H1 (cell line): Measurements from ENCODE around the gene ATP2B1. TPM values are rescaled to one million over a fixed set of nuclear protein-coding genes. Genes with fewer than 3 reads are reported as not detected.
A peak's percentile ranks its signal among the peaks of the same experiment; 100 is the strongest.

Experiments
- CTCF ChIA-PET: fragments of 300-600 bp; sonication (Branson Sonifier 250); formaldehyde crosslinking; loops from one replicate; lab custom pipeline; 2021; ENCODE audit not compliant: partially characterized antibody; lab: Charles Lee
- POLR2A ChIA-PET: fragments of 300-600 bp; sonication (Branson Sonifier 250); formaldehyde crosslinking; loops from one replicate; lab custom pipeline; 2021; ENCODE audit warnings: inconsistent platforms; ENCODE audit not compliant: partially characterized antibody; lab: Charles Lee
- DNase-seq, 2 experiments: peaks; one replicate each; pipeline versions ENCODE4 v3.0.0 to v3.0.0-alpha.2; 2010 to 2022; ENCODE audit warnings: low spot score in 2 of 2, low read depth in 1 of 2, mixed read lengths in 1 of 2
- FAIRE-seq: peaks from 2 replicates; lab custom pipeline; 2011; peaks lifted over from hg19 to GRCh38; lab: Jason Lieb, UNC
- H2AFZ ChIP-seq: 2 replicates; pipeline ENCODE4 v1.8.1; 2012; ENCODE audit warnings: low read length, inconsistent platforms
- H2AK5ac ChIP-seq: 2 replicates; pipeline ENCODE4 v1.6.1; 2013; ENCODE audit warnings: low read depth, low read length
- H2BK120ac ChIP-seq: replicated peaks from 2 replicates; pipeline ENCODE3; 2013; ENCODE audit warnings: low read depth, low read length, inconsistent platforms
- H2BK12ac ChIP-seq: 2 replicates; pipeline ENCODE4 v1.6.1; 2013; ENCODE audit warnings: low read depth, low read length
- H2BK15ac ChIP-seq: 2 replicates; pipeline ENCODE4 v1.6.1; 2013; ENCODE audit warnings: low read length
- H2BK20ac ChIP-seq: 2 replicates; pipeline ENCODE4 v1.6.1; 2013; ENCODE audit warnings: low read length
- H2BK5ac ChIP-seq: 2 replicates; pipeline ENCODE4 v1.6.1; 2013; ENCODE audit warnings: low read depth, low read length
- H3K14ac ChIP-seq: 2 replicates; pipeline ENCODE4 v1.6.1; 2013; ENCODE audit warnings: inconsistent platforms; ENCODE audit not compliant: insufficient read length
- H3K18ac ChIP-seq: 2 replicates; pipeline ENCODE4 v1.6.1; 2013; ENCODE audit warnings: low read length; ENCODE audit errors: extremely low read depth
- H3K23ac ChIP-seq: 2 replicates; pipeline ENCODE4 v1.6.1; 2013; ENCODE audit warnings: inconsistent platforms; ENCODE audit not compliant: insufficient read length
- H3K23me2 ChIP-seq: 2 replicates; pipeline ENCODE4 v1.6.1; 2013; ENCODE audit warnings: low read depth, low read length
- H3K27ac ChIP-seq: 2 replicates; pipeline ENCODE4 v1.6.1; 2011; ENCODE audit warnings: low read depth, low read length, inconsistent platforms
- H3K27me3 ChIP-seq, 4 experiments: replicated peaks in 1 of 4; 1 replicate in 1 of 4; 2 replicates in 3 of 4; pipeline versions ENCODE4 v1.6.1 to v1.8.1; 2011 to 2013; ENCODE audit warnings: low read length in 3 of 4, mild to moderate bottlenecking in 3 of 4, inconsistent platforms in 2 of 4, mixed read lengths in 2 of 4, moderate library complexity in 1 of 4; ENCODE audit not compliant: control insufficient read depth in 3 of 4, insufficient read depth in 3 of 4; ENCODE audit errors: extremely low read depth in 1 of 4
- H3K36me3 ChIP-seq, 4 experiments: 2 replicates each; pipeline versions ENCODE4 v1.6.1 to v1.8.1; 2011 to 2013; ENCODE audit warnings: mild to moderate bottlenecking in 4 of 4, low read length in 3 of 4, moderate library complexity in 2 of 4, control low read depth in 1 of 4, inconsistent platforms in 1 of 4; ENCODE audit not compliant: insufficient read depth in 4 of 4, control insufficient read depth in 2 of 4
- H3K4ac ChIP-seq: replicated peaks from 2 replicates; pipeline ENCODE3; 2013; ENCODE audit warnings: low read length, low read depth, mixed read lengths, inconsistent platforms; ENCODE audit not compliant: insufficient read length
- H3K4me1 ChIP-seq, 4 experiments: replicated peaks in 1 of 4; 1 replicate in 1 of 4; 2 replicates in 3 of 4; pipeline versions ENCODE4 v1.6.1 to v1.8.1; 2011 to 2013; ENCODE audit warnings: low read length in 3 of 4, inconsistent platforms in 2 of 4, mixed read lengths in 1 of 4; ENCODE audit not compliant: insufficient read depth in 4 of 4, control insufficient read depth in 3 of 4
- H3K4me2 ChIP-seq, 2 experiments: 2 replicates each; pipeline versions ENCODE4 v1.6.1 to v1.8.1; 2011 to 2013; ENCODE audit warnings: low read depth in 2 of 2, low read length in 2 of 2, control low read depth in 1 of 2, inconsistent platforms in 1 of 2, mild to moderate bottlenecking in 1 of 2; ENCODE audit not compliant: insufficient read depth in 1 of 2
- H3K4me3 ChIP-seq, 4 experiments: fragments of 200-600, 300-600 bp in 1 of 4; sonication (generic), shearing (Covaris generic), sonication (Bioruptor Twin) in 1 of 4; 2 replicates each; pipeline versions ENCODE4 v1.5.1 to v1.8.1; 2011 to 2016; ENCODE audit warnings: low read length in 4 of 4, low read depth in 3 of 4, control low read depth in 2 of 4, inconsistent platforms in 2 of 4, mild to moderate bottlenecking in 2 of 4, mixed read lengths in 1 of 4, moderate library complexity in 1 of 4; ENCODE audit not compliant: insufficient read depth in 2 of 4; ENCODE audit errors: extremely low read depth in 1 of 4
- H3K56ac ChIP-seq: replicated peaks from 2 replicates; pipeline ENCODE3; 2013; ENCODE audit warnings: low read depth, mild to moderate bottlenecking, mixed read lengths, low read length, inconsistent platforms; ENCODE audit not compliant: insufficient read length
- H3K79me1 ChIP-seq: 2 replicates; pipeline ENCODE4 v1.6.1; 2013; ENCODE audit warnings: low read depth, low read length, control low read depth
- H3K79me2 ChIP-seq, 2 experiments: 2 replicates each; pipeline versions ENCODE4 v1.6.1 to v1.8.1; 2012 to 2013; ENCODE audit warnings: low read length in 2 of 2, mild to moderate bottlenecking in 2 of 2, inconsistent platforms in 1 of 2; ENCODE audit not compliant: insufficient read depth in 2 of 2, control insufficient read depth in 1 of 2
- H3K9ac ChIP-seq, 4 experiments: replicated peaks in 1 of 4; 1 replicate in 1 of 4; 2 replicates in 3 of 4; pipeline versions ENCODE4 v1.6.1 to v1.8.1; 2011 to 2013; ENCODE audit warnings: low read depth in 3 of 4, low read length in 3 of 4, control low read depth in 2 of 4, mild to moderate bottlenecking in 2 of 4, moderate library complexity in 2 of 4, inconsistent platforms in 1 of 4; ENCODE audit errors: extremely low read depth in 1 of 4
- H3K9me3 ChIP-seq, 2 experiments: 2 replicates each; pipeline versions ENCODE4 v1.6.1 to v1.8.1; 2012 to 2013; ENCODE audit warnings: mild to moderate bottlenecking in 2 of 2, moderate library complexity in 2 of 2, control low read depth in 1 of 2, inconsistent platforms in 1 of 2, low read depth in 1 of 2, low read length in 1 of 2, mixed read lengths in 1 of 2; ENCODE audit not compliant: insufficient read depth in 2 of 2
- H4K20me1 ChIP-seq, 2 experiments: replicated peaks in 1 of 2; 2 replicates each; pipeline versions ENCODE3 to v1.8.1; 2011 to 2013; ENCODE audit warnings: inconsistent platforms in 2 of 2, low read length in 2 of 2, mild to moderate bottlenecking in 1 of 2; ENCODE audit not compliant: insufficient read depth in 2 of 2, control insufficient read depth in 1 of 2
- H4K5ac ChIP-seq: 2 replicates; pipeline ENCODE4 v1.6.1; 2013; ENCODE audit warnings: low read length, low read depth, mixed read lengths, inconsistent platforms; ENCODE audit not compliant: insufficient read length
- H4K8ac ChIP-seq: 2 replicates; pipeline ENCODE4 v1.8.0; 2013; ENCODE audit warnings: mild to moderate bottlenecking, moderate library complexity, low read length, inconsistent platforms; ENCODE audit not compliant: insufficient read depth; ENCODE audit errors: extremely low read depth
- H4K91ac ChIP-seq: replicated peaks from 2 replicates; pipeline ENCODE3; 2013; ENCODE audit warnings: low read length, mixed read lengths, inconsistent platforms; ENCODE audit not compliant: insufficient read length
- CHD2 ChIP-seq: IDR thresholded peaks from 2 replicates; pipeline ENCODE4 v1.6.1; 2012; ENCODE audit warnings: low read length, improper control_type of control experiment
- HDAC2 ChIP-seq, 2 experiments: fragments of 300-600 bp in 1 of 2; sonication (generic) in 1 of 2; IDR thresholded peaks; 2 replicates each; pipeline ENCODE4 v1.6.1; 2011 to 2012; ENCODE audit warnings: low read depth in 2 of 2, low read length in 2 of 2, mild to moderate bottlenecking in 2 of 2, moderate library complexity in 2 of 2, borderline replicate concordance in 1 of 2, inconsistent platforms in 1 of 2
- MAFK ChIP-seq: IDR thresholded peaks from 2 replicates; pipeline ENCODE4 v1.6.1; 2012; ENCODE audit warnings: low read depth, mild to moderate bottlenecking, improper control_type of control experiment, low read length
- PHF8 ChIP-seq: fragments of 200-600 bp; sonication (generic); conservative IDR thresholded peaks from 2 replicates; pipeline ENCODE4 v1.7.1; 2012; ENCODE audit warnings: low read depth, mild to moderate bottlenecking, inconsistent platforms, low read length, moderate library complexity
- RNF2 ChIP-seq: fragments of 200-900, 300-1000 bp; sonication (generic); IDR thresholded peaks from 2 replicates; pipeline ENCODE4 v1.7.1; 2016; ENCODE audit warnings: borderline replicate concordance, low read depth, mild to moderate bottlenecking, antibody characterized with exemption, low read length; ENCODE audit not compliant: poor library complexity, severe bottlenecking; ENCODE audit errors: missing control alignments
- SRF ChIP-seq: IDR thresholded peaks from 2 replicates; pipeline ENCODE4 v1.6.1; 2011; ENCODE audit warnings: mild to moderate bottlenecking, low read depth, low read length, moderate library complexity
- TAF1 ChIP-seq: IDR thresholded peaks from 2 replicates; pipeline ENCODE4 v1.6.1; 2011; ENCODE audit warnings: mild to moderate bottlenecking, low read depth, low read length
- WGBS, 2 experiments: shearing (Covaris generic) in 1 of 2; methylation state at CpG; one replicate each; pipeline versions ENCODE4 v1.1.6 to v1.1.7; 2013 to 2015; ENCODE audit warnings: low lambda C conversion rate in 2 of 2, mixed read lengths in 2 of 2, inconsistent platforms in 1 of 2, low coverage in 1 of 2, missing lambda C conversion rate in 1 of 2; ENCODE audit not compliant: insufficient replicate concordance in 2 of 2, insufficient coverage in 1 of 2, insufficient read length in 1 of 2; ENCODE audit errors: extremely low coverage in 1 of 2, missing lambda C conversion rate in 1 of 2; 5-methylcytosine and 5-hydroxymethylcytosine counted together
- polyA plus RNA-seq, 7 experiments: library from polyadenylated mRNA; depleted of rRNA in 3 of 7; stranded (reverse) in 5 of 7; unstranded in 2 of 7; fragments of >200 nt in 5 of 7; fragments of 200-250 nt in 2 of 7; gene quantifications; 1 replicate in 5 of 7; 2 replicates in 1 of 7; 4 replicates in 1 of 7; pipeline versions ENCODE4 v1.2.1 to v1.2.3, GENCODE V29; 2011 to 2013; ENCODE audit warnings: missing spikeins in 2 of 7, mixed read lengths in 2 of 7
- total RNA-seq: library from RNA; stranded (reverse); fragmentation: NEBNext Ultra II Directional; extraction: Animal tissue kit (Norgen Biotek cat#: 25700); gene quantifications from 2 replicates; pipeline ENCODE4 v1.2.1, GENCODE V29; 2021

Gene ATP2B1
- total and polyA plus RNA-seq, 2 of the 8 experiments (the other 6 are each of a cell fraction or from before 2014, with no cell fraction given): 4.3 to 32.0 TPM

DNA sequence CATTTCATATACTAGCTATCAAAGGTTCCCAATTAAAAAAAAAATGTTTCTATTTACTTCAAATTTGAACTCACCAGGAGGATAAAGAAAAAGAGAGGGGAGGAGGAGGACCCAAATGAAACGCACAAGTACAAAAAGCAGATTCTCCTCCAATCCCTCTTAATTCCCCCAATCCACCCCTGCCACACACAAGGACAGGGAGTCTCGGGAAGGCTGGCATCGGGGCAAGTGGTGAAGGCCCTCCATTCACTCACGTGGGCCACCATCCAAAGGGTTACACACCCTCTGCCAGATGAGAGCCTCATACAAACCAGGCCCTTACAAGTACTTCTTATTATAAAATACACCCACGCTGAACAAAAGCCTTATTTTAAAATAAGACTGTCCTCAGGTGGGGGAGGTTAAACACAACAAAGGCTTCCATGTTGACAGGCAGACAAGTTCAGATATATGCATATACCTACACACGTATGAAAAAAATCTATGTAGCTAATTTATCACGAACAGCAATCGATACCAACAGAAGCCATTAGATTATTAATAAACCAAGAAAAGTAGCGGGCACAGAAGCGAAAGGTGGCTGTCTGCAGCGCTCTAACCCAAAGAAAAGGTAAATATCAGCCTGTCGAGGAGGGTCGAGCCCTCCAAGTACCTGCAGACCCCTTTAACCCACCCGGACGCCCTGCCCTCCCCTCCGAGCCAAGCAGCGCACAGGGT, 1.5 kb downstream of the ATP2B1 start:
- Histone ChIP-seq H4K8ac (no peak overlapping the region), H2AFZ (no peak overlapping the region), H3K4me1 (no peaks in the 10 kb centered on the region; a peak in 1 of 7 replicates), H3K36me3 (no peaks in the 10 kb centered on the region), H2BK5ac (no peak overlapping the region), H3K23me2 (peaks cover 14% of the 10 kb centered on the region; the same call in 1 of the 2 replicates), H4K91ac (no peak overlapping the region), H3K56ac (no peak overlapping the region), H3K9ac (0 out of 7 replicates have a peak overlapping the region, but pooled peaks of 1 of the 4 experiments have one; percentile 35), H3K79me1 (no peaks in the 10 kb centered on the region; the same call in 1 of the 2 replicates), H3K79me2 (peaks cover 0 to 55% of the 10 kb centered on the region in 2 experiments; a peak in 2 of 4 replicates), H2BK12ac (no peak overlapping the region), H3K23ac (no peak overlapping the region), H2BK120ac (no peak overlapping the region), H4K20me1 (peaks cover 11 to 17% of the 10 kb centered on the region in 2 experiments), H3K4me3 (peak overlapping the region; percentile 65 to 86 (median 70)), H3K4me2 (peak overlapping the region; percentile 63 to 98), H3K18ac (no peak overlapping the region), H3K9me3 (no peaks in the 10 kb centered on the region), H4K5ac (no peak overlapping the region), H3K4ac (no peak overlapping the region), H2BK20ac (no peak overlapping the region), H3K27me3 (peaks cover 0 to 26% (median 13%) of the 10 kb centered on the region in 4 experiments; a peak in 5 of 7 replicates), H2BK15ac (no peak overlapping the region), H3K14ac (no peak overlapping the region), H2AK5ac (no peak overlapping the region), H3K27ac (no peak overlapping the region)
- FAIRE-seq (no peak), DNase-seq (no peak)
- CTCF ChIA-PET: interaction anchor here (0.6 to 1.9 kb wide), 3 partner anchors 63 to 164 kb away, joined by 3 to 5 read pairs (median 4); no protein-coding TSS in a partner anchor
- POLR2A ChIA-PET: no interaction called here
- 16% methylated on average over 13 of the region's 17 CpGs; no CpG with 5 or more reads in 1 of the 2 experiments for WGBS, 2 experiments
- TF ChIP-seq RNF2 (peak; percentile 37), TAF1 (no peak), PHF8 (no peak), HDAC2 (IDR thresholded peaks at IDR 0.05; ENCODE audit: borderline replicate concordance in 1 of 2, low read depth in 2 of 2, low read length in 2 of 2) (no peak), MAFK (no peak), CHD2 (no peak), SRF (no peak)
